GM18907 (cell line): Measurements from ENCODE around the gene CCER1.
A peak's percentile ranks its signal among the peaks of the same experiment; 100 is the strongest.

ENCODE experiments used
- ATAC-seq: cut with Tn5 transposase; IDR thresholded peaks from one replicate; pipeline ENCODE4 v1.9.1; 2021; ENCODE audit warnings: mild to moderate bottlenecking, moderate library complexity; ENCODE audit not compliant: unreplicated experiment

The CCER1 gene

DNA sequence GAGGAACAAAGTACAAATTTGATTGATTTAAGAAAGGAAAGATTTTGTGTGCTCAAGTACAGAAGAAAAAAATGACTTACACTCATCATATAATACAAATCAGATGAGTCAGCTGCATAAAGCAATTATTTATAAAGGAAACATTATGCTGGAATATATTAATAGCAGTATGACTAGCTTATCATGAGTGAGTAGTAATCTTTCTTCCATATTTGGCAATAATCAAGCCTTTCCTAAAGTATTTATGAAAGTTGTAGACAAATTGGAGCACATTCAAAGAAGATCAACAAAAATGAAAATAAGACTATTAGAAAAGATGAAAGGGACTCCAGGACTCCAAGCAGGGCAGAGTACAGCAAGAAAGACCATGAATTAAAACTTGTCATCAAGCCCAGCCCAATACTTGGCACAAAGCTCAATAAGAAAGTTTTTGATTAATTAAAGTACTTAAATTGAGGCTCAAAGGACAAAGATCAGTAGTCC, 32.8 kb downstream of the CCER1 start:
- ATAC-seq: no peak

DNA sequence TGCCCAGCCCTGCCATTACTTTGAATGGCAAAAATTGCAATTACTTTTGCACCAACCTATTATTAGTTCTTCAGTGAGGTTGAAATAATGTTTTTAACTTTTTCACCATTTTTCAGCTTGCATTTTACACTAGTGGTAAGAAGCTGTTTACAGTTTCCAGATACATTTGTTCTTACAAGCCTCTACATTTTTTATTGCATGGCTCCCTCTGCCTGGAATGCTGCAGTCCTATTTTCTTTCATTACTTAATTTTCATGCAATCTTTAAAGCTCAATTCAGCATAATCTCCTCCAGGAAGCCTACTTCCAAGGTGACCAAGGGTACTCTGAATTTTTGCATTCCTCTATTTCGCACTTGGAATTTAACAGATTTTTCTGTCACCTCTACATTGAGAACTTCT, 33.4 kb downstream of the CCER1 start:
- ATAC-seq: no peak

DNA sequence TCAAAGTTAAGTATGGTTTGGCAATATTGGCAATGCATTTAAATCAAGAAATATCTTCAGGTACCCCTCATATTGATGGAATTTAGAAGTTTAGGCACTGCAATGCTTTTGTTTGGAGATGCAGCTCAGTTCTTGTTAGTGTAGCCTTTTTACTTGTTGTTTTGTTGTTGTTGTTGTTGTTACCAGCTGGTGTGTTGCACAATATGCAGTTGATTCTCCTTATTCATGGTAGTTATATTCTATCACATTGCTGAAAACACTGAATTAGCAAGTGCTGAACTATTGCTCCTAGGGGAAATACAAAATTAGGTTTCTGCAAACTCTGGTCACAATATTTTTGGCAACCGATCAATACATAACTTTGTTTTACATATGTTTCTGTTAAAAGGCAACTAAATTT, 34.8 kb downstream of the CCER1 start:
- no peak for ATAC-seq

DNA sequence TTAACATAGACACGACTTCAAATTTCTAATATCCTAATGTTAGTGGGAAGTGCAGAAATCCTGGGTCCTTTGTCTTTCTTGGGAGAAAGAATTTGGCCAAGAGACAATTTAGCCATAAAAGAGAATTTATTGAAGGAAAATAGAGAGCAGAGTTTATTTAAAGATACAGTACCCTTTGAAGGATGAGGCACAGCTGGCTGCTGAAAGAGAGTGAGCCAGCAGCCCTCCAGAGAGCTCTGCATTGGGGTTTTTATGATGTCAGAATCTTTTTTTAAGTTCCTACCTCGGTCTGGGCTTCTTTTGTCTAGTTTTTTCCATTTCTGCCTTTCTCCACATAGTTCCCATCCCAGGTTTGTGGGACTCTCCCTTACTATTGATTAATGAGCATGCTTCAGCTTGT, 37.5 kb downstream of the CCER1 start:
- no peak for ATAC-seq

DNA sequence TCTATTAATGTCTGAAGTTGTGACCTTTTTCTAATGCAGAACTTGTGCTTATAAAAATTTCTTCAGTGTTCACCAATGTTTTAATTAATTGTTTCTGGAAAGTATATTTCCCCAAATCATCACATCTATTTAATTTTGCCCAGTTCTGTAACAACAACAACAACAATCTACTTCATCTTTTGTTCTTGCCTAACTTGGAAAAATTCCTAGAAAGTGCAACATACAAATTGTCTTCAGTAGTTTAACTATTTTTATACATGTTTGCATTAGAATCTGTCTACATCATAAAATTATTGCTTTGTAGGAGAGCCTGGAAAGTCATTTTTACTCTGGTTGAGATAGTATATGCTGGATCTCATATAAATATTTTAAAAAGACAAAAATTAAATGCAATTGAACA, 38.5 kb downstream of the CCER1 start:
- no peak for ATAC-seq

DNA sequence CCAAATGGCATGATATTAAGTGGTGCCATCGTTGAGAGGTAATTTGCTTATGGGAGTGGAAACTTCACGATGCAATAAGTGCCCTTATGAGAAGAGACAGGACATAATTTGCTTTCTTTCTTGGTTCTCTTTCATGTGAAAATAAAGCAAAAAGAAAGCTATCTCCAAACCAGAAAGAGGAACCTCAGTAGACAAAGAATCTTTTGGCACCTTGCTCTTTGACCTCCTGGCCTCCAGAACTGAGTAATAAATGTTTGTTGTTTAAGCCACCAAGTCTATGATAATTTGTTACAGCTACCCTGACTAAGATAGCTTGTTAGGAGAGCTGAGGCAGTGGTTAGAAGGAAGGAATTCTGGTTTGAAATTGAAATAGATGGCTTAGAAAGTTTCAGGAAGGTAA, 39.6 kb downstream of the CCER1 start:
- ATAC-seq: no peak

DNA sequence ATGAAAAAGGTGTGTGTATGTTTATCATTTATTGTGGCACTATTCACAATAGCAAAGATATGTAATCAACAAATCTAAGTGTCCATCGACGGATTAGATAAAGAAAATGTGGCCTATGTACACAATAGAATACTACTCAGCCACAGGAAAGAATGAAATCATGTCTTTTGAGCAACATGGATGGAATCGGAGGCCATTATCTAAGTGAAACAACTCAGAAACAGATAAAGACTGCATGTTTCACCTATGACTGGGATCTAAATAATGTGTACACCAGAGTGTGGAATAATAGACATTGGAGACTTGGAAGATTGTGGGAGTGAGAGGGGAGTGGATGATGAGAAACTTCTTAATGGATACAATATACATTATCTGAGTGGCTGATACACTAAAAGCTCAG, 44.0 kb downstream of the CCER1 start:
- no peak for ATAC-seq

DNA sequence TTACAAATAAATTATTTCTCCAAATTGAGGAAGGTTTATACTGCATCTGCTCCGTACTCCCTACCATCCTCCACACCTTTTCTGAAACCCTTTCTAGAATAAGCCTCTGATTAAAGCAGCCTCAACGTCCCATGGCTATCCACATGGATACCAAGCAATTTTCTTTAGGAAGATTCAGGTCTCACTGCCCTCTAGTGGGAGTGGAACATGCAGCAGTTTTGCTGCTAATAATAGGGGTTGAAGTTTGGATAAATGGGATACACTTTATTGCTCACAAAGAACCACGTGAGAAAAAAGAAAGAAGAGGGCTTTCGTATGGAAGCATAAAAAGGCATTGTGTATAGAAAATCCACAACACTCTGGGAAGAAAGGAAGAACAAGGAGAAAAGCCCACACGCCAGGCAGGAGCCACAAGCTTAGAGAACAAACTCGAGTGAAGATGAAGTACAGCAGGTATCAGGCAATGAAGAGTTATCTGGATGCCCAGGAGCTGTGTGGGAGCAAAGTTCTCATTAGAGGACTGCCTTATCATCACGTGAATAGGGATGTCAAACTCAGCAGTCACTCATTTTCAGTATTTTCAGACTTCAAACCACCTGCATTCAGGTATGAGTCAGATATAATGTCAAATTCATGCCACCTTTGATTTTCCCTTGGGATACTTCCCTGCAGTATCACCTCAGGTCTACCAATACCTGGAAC, 45.8 kb downstream of the CCER1 start:
- ATAC-seq: peak; percentile 58

DNA sequence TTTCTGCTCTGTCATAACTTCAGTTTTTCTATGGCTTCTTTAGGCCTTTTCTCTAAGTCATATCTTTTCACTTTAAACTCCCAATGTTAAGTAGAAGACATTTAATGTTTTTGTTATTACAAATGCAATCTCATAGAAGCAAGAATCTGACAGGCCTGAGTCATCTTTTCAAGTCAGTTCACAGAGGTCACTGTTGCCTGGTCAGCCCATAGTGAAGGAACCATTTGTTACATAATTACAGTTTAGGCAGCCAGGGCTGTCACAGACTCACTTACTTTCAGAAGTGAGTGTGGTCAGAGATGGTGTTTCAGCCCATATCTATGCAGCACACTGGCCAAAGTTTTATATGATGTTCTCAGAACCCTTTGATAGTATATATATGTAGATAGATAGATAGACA, 46.5 kb downstream of the CCER1 start:
- no peak for ATAC-seq

DNA sequence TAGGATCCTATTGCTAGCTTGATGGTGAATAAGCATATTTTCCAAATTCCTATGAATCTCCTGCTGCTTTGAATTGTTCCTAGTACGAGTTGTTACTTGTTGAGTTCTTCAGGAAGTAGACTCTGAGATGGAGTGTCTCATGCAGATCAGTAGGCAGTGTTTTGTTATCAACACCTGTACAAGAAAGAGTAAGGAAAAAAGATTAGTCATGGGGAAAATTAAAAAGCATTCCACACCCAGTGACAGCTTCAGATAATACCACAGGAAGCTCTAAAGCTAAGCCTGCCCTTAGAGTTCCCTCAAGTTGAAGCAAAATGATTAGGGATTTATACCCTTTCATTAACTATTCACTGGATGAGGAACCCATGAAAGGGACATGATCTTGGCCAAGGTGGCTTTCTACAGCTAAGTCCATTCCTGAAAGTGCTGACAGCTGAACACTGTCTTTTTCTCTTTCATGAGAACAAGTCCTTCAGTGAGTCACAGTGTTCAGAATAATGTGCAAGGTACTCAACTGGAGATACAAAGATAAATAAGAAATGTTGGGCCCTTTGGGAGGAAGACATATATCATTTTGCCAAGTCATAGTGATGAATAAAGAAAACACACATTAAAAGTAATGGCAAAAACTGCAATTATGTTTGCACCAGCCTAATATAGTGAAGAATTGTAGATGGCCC, 49.1 kb downstream of the CCER1 start:
- no peak for ATAC-seq

DNA sequence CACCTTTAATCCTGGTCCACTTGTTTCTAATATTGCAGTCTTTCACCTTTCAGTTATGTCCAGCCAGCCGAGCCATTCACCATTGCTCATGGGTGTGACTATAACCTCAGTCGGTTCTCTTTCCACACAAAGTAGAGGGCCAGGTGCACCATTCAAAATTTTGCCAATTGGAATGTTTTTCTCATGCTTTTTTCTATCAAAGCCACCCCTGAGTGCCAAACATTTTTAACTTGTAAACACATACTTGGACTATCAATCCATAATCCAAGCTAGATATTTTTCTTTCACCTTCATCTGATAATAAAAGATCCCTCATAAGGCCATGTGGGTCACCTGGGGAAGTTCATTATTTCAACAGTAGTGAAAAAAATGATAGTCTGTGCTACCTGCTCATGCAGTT, 52.4 kb downstream of the CCER1 start:
- no peak for ATAC-seq
